GM12873 (cell line): Measurements from ENCODE around the gene GDF15.

Experiments
- TF ChIP-seq, protein P1 (sequence below): IDR thresholded peaks from 2 replicates; pipeline ENCODE4 v1.5.1; 2012; ENCODE audit warnings: low read depth, mild to moderate bottlenecking, moderate library complexity, low read length, control low read depth; ENCODE audit not compliant: insufficient read depth; ENCODE audit errors: missing control alignments

The GDF15 gene, protein sequence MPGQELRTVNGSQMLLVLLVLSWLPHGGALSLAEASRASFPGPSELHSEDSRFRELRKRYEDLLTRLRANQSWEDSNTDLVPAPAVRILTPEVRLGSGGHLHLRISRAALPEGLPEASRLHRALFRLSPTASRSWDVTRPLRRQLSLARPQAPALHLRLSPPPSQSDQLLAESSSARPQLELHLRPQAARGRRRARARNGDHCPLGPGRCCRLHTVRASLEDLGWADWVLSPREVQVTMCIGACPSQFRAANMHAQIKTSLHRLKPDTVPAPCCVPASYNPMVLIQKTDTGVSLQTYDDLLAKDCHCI

DNA sequence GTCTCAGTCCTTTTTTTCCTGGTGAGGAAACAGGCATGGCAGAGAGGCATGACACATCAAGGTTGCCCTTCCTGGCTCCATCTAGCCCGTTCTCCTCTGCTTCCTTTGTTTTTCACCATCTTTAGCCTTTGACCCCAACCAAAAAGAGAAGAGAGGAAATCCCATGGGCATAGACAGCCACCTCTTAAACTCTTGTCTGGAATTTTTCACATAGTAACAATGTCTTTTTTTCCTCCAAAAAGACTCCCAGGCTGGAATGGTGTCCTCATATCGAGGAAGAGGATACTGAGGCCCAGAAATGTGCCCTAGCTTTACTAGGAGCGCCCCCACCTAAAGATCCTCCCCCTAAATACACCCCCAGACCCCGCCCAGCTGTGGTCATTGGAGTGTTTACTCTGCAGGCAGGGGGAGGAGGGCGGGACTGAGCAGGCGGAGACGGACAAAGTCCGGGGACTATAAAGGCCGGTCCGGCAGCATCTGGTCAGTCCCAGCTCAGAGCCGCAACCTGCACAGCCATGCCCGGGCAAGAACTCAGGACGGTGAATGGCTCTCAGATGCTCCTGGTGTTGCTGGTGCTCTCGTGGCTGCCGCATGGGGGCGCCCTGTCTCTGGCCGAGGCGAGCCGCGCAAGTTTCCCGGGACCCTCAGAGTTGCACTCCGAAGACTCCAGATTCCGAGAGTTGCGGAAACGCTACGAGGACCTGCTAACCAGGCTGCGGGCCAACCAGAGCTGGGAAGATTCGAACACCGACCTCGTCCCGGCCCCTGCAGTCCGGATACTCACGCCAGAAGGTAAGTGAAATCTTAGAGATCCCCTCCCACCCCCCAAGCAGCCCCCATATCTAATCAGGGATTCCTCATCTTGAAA, at the start of gene GDF15:
GDF15 (plus strand) TSS at position 484 of the 868 bp plus-strand sequence; CDS start at position 516, 32 bp downstream.
- TF ChIP-seq, protein P1, sequence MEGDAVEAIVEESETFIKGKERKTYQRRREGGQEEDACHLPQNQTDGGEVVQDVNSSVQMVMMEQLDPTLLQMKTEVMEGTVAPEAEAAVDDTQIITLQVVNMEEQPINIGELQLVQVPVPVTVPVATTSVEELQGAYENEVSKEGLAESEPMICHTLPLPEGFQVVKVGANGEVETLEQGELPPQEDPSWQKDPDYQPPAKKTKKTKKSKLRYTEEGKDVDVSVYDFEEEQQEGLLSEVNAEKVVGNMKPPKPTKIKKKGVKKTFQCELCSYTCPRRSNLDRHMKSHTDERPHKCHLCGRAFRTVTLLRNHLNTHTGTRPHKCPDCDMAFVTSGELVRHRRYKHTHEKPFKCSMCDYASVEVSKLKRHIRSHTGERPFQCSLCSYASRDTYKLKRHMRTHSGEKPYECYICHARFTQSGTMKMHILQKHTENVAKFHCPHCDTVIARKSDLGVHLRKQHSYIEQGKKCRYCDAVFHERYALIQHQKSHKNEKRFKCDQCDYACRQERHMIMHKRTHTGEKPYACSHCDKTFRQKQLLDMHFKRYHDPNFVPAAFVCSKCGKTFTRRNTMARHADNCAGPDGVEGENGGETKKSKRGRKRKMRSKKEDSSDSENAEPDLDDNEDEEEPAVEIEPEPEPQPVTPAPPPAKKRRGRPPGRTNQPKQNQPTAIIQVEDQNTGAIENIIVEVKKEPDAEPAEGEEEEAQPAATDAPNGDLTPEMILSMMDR, result peak; percentile 92

DNA sequence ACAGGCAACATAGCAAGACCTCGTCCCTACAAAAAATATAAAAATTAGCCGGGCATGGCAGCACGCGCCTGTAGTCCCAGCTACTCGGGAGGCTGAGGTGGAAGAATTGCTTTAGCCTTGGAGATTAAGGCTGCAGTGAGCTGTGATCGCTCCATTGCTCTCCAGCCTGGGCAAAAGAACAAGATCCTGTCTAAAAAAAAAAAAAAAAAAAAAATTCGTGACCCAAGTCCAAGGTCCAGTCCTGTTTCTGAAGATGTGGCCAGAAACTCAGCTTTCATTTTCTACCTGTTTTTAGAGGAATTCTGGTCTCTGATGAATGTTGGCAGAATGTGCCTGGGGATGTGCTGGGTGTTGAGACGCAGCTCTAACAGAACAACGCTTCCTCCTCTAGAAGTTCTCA, 47.4 kb upstream of the GDF15 start:
- TF ChIP-seq, protein P1, result no peak

DNA sequence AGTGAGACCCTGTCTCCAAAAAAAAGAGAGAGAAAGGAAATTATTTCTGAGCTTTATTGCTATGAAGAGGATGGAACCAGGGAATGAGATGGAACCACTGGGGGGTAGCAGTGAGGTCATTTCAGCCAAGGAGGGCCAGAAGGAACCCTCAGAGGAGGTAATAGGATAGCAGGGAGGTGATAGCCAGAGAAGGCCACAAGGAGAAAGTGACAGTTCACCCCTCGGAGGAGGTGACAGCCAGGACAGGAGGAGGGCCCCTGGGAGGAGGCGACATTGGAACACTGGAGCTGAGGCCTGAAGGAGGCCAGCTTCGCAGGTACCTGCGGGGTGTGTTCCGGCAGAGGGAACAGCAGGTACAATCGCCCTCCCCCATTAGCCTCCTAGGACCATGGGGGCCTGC, 46.2 kb upstream of the GDF15 start:
- TF ChIP-seq, protein P1, result peak; percentile 36

DNA sequence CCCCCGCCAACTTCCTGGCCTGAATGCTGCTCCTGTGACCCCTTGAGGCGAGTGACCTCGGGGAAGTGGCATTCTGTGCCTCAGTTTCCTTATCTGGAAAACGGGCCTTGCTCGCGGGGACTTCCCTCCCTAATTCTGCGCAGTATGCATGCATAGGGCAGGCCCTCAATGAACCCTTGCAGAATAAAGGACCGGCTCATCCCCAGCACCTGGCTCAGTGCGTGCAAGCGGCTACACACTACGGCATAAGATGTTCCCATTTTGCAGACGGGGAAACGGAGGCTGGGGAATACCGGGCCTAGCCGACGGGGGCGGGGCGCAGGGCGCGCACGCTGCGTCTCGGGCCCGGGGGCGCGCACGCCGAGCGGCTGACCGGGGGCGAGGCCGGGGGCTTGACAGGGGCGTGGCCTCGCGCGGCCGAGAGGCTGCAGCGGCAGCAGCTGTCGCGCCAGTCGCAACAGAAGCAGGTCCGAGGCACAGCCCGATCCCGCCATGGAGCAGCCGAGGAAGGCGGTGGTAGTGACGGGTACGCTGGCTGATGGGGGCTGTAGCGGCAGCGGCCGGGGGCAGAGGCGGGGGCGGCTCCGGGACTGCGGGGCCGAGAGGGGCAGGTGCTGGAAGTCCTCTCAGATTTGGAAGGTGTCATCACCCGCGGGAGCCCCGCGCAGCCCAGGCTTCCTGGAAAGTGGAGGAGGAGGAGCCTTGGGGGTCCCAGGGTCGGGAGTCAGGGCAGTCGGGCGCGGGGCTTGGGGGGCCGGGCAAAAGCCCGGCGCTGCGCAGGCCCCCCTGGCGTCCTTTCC, 45.6 kb upstream of the GDF15 start, which contains the start of gene PGPEP1:
PGPEP1 (plus strand) TSS at position 409 of the 800 bp plus-strand sequence; CDS start at position 493, 84 bp downstream.
- TF ChIP-seq, protein P1, result no peak

DNA sequence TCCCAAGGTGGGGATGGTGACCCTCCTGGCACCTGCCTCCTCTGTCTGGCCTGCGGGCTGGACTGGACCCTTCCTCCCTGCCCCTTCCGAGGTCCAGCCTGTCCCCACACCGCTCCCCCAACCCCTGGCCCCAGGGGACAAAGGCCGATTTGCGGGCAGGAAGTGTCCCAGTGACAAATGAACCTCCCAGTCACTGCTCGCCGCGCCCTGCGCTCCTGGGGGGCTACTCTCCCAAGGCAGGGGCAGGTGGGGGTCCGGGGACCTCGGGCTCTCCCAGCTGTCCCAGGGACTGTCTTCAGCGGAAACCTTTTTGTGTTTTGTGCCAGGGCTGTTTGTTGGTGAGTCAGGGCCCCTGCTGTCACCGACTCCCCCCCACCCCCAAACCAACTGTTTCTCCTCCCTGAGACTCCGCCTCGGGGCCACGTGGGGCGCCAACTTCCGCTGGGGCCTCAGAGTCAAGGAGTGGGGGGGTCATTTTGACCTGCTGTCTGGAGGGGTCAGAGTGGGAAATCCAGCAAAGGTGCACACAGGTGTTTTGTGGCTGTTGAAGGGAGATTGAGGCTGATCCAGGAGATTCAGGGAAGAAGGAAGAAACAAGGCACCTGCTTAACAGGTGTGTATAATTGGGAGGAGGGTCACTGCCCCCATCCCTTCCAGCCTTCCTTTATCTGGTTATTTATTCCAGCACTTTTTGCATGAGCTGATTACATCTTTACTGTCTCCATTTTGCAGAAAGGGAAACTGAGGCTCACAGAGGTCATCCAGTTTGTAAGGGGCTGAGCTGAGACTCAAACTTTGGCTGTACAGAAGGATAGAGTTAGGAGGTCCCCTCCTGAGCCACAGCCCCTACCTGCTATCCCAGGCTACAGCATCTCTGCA, 44.7 kb upstream of the GDF15 start:
- TF ChIP-seq, protein P1, result peak; percentile 23

DNA sequence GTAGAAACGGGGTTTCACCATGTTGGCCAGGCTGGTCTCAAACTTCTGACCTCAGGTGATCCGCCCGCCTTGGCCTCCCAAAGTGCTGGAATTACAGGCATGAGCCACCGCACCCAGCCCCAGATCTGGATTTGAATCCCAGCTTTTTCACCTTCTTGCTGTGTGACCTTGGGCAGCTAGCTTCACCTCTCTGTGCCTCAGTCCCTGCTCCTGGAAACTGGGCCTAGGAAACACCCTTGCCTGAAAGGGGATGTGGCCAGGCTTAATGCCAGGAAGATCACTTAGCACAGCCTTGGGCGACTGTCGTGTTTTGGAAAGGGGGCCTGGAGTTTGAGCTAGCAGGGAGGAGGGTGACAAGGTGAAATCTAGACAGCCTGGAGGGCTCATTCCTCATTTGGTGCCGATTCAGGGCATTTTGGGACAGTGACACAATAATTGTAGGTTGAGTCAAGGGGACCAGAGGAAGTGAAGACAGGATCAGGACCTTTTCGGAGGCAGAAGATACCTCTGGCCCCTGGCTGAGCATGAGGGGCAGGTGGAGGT, 43.8 kb upstream of the GDF15 start:
- TF ChIP-seq, protein P1, result no peak
